HepG2 (cell line): ENCODE measurements around the gene TLN1. TPM values are rescaled to one million over a fixed set of nuclear protein-coding genes. Genes with fewer than 3 reads are reported as not detected.
A peak's percentile ranks its signal among the peaks of the same experiment; 100 is the strongest.

ENCODE experiments used
- ARID5B ChIP-seq: IDR thresholded peaks from 2 replicates; pipeline ENCODE4 v1.4.0; 2020; ENCODE audit warnings: mild to moderate bottlenecking, missing genetic modification reagents
- ASH2L ChIP-seq: fragments of 300-600, 200-600 bp; sonication (generic); IDR thresholded peaks from 2 replicates; pipeline ENCODE4 v1.7.0; 2017; ENCODE audit warnings: low read depth, mild to moderate bottlenecking, moderate library complexity, mixed read lengths, low read length; ENCODE audit not compliant: insufficient read length
- ATF7-NPFF ChIP-seq: sonication (generic); formaldehyde crosslinking; IDR thresholded peaks from 2 replicates; pipeline ENCODE4 v1.8.1; 2023; ENCODE audit warnings: mild to moderate bottlenecking, low read depth, missing genetic modification reagents, moderate library complexity
- BRCA1 ChIP-seq: sonication (generic); formaldehyde crosslinking; IDR thresholded peaks from 2 replicates; pipeline ENCODE4 v1.4.0; 2020; ENCODE audit warnings: missing genetic modification reagents
- CREBL2 ChIP-seq: sonication (generic); formaldehyde crosslinking; IDR thresholded peaks from 2 replicates; pipeline ENCODE4 v1.8.1; 2023; ENCODE audit warnings: missing genetic modification reagents, mild to moderate bottlenecking, borderline replicate concordance
- ETV6 ChIP-seq: sonication (generic); formaldehyde crosslinking; conservative IDR thresholded peaks from 2 replicates; pipeline ENCODE4 v1.4.0; 2020; ENCODE audit warnings: missing genetic modification reagents
- HDAC2 ChIP-seq: sonication (generic); formaldehyde crosslinking; IDR thresholded peaks from 2 replicates; pipeline ENCODE4 v1.4.0; 2020; ENCODE audit warnings: missing genetic modification reagents
- IRX3 ChIP-seq: sonication (generic); formaldehyde crosslinking; IDR thresholded peaks from 2 replicates; pipeline ENCODE4 v1.8.1; 2023; ENCODE audit warnings: mild to moderate bottlenecking, low read depth, missing genetic modification reagents, borderline replicate concordance
- MNT ChIP-seq: fragments of 450-650 bp; IDR thresholded peaks from 2 replicates; pipeline ENCODE4 v1.6.1; 2016
- NAIF1 ChIP-seq: sonication (generic); formaldehyde crosslinking; IDR thresholded peaks from 2 replicates; pipeline ENCODE4 v1.5.0; 2020; ENCODE audit warnings: mild to moderate bottlenecking, missing genetic modification reagents, borderline replicate concordance
- RARG ChIP-seq: sonication (generic); formaldehyde crosslinking; IDR thresholded peaks from 2 replicates; pipeline ENCODE4 v1.4.0; 2020; ENCODE audit warnings: low read depth, mild to moderate bottlenecking, missing genetic modification reagents
- SIX4 ChIP-seq: sonication (generic); formaldehyde crosslinking; IDR thresholded peaks from 2 replicates; pipeline ENCODE4 v1.4.0; 2020; ENCODE audit warnings: missing genetic modification reagents
- SMARCE1 ChIP-seq: fragments of 450-650 bp; IDR thresholded peaks from 2 replicates; pipeline ENCODE4 v1.6.1; 2017; ENCODE audit warnings: borderline replicate concordance
- SMC3 ChIP-seq: IDR thresholded peaks from 2 replicates; pipeline ENCODE4 v1.6.1; 2011; ENCODE audit warnings: low read length, improper control_type of control experiment
- USF2 ChIP-seq, 2 experiments: sonication (generic) in 1 of 2; formaldehyde crosslinking in 1 of 2; IDR thresholded peaks; 2 replicates each; pipeline versions ENCODE4 v1.5.1 to v1.6.1; 2011 to 2020; ENCODE audit warnings: borderline replicate concordance in 1 of 2, low read depth in 1 of 2, low read length in 1 of 2, mild to moderate bottlenecking in 1 of 2, missing genetic modification reagents in 1 of 2, moderate library complexity in 1 of 2
- ZFY ChIP-seq: sonication (generic); formaldehyde crosslinking; IDR thresholded peaks from 2 replicates; pipeline ENCODE4 v1.4.0; 2020; ENCODE audit warnings: missing genetic modification reagents
- ZKSCAN1 ChIP-seq: fragments of 150-350 bp; IDR thresholded peaks from 2 replicates; pipeline ENCODE4 v1.6.1; 2014; ENCODE audit warnings: low read length
- ZNF343 ChIP-seq: sonication (generic); formaldehyde crosslinking; IDR thresholded peaks from 2 replicates; pipeline ENCODE4 v1.4.0; 2020; ENCODE audit warnings: mild to moderate bottlenecking, missing genetic modification reagents
- ZNF597 ChIP-seq: sonication (generic); formaldehyde crosslinking; IDR thresholded peaks from 2 replicates; pipeline ENCODE4 v1.5.0; 2020; ENCODE audit warnings: missing genetic modification reagents
- ZNF737 ChIP-seq: sonication (generic); formaldehyde crosslinking; IDR thresholded peaks from 2 replicates; pipeline ENCODE4 v1.5.0; 2020; ENCODE audit warnings: missing genetic modification reagents, mild to moderate bottlenecking, borderline replicate concordance
- ZNF879 ChIP-seq: sonication (generic); formaldehyde crosslinking; IDR thresholded peaks from 2 replicates; pipeline ENCODE4 v1.8.1; 2023; ENCODE audit warnings: missing genetic modification reagents
- polyA plus RNA-seq, 8 experiments: library from polyadenylated mRNA; depleted of rRNA in 3 of 8; stranded (reverse) in 7 of 8; unstranded in 1 of 8; fragments of >200 nt; fragmentation: Illumina TruSeq in 4 of 8; extraction: Trizol in 4 of 8; gene quantifications; 2 replicates each; pipeline versions ENCODE4 v1.2.1 to v1.2.3, GENCODE V29; 2011 to 2016; ENCODE audit warnings: low read depth in 4 of 8, missing spikeins in 1 of 8, mixed read lengths in 1 of 8; ENCODE audit not compliant: insufficient read depth in 1 of 8
- total RNA-seq, 5 experiments: library from RNA; depleted of rRNA; stranded (reverse); fragments of >200 nt; fragmentation: Illumina TruSeq; extraction: Trizol; gene quantifications; 2 replicates each; pipeline ENCODE4 v1.2.3, GENCODE V29; 2016; ENCODE audit warnings: low read depth in 1 of 5

Gene TLN1
- total and polyA plus RNA-seq, 2 of the 13 experiments (the other 11 are each of a cell fraction or from before 2014, with no cell fraction given) = 35.2 to 51.8 TPM

GRCh38 chr9:35748858-35749514, 17.0 kb upstream of the TLN1 start, which contains the start of the genes GBA2 and RGP1 (continued):
- TF ChIP-seq CREBL2 (no peak; the same call in 1 of the 2 replicates), ZNF879 (CRISPR knock-in tag) (no peak; the same call in 1 of the 2 replicates), IRX3 (CRISPR knock-in tag) (no peak; the same call in 1 of the 2 replicates), ASH2L (peak; percentile 61), ARID5B (CRISPR knock-in tag) (no peak; the same call in 1 of the 2 replicates), NAIF1 (no peak), SIX4 (CRISPR knock-in tag) (no peak; the same call in 1 of the 2 replicates), ZKSCAN1 (no peak), ZNF737 (no peak), BRCA1 (no peak), ETV6 (no peak), SMC3 (no peak), HDAC2 (CRISPR knock-in tag) (peak; percentile 31; the same call in 1 of the 2 replicates), ZNF597 (CRISPR knock-in tag) (no peak), RARG (CRISPR knock-in tag) (no peak), USF2 (IDR thresholded peaks at IDR 0.05; ENCODE audit: low read depth, low read length) (no peak), USF2 (CRISPR knock-in tag; IDR thresholded peaks at IDR 0.05; ENCODE audit: borderline replicate concordance) (no peak), MNT (no peak), ZFY (CRISPR knock-in tag) (peak; percentile 90), SMARCE1 (no peak), ATF7-NPFF (CRISPR knock-in tag) (no peak; the same call in 1 of the 2 replicates), ZNF343 (CRISPR knock-in tag) (peak; percentile 14; the same call in 1 of the 2 replicates)
